GM23338 (cell line): Measurements from ENCODE around the gene MRPS22.

Source experiments
- CTCF ChIP-seq, 2 experiments: fragments of 200-600 bp in 1 of 2; sonication (generic) in 1 of 2; conservative IDR thresholded peaks; 2 replicates each; pipeline versions ENCODE4 v1.5.1 to v1.6.1; 2016 to 2017; ENCODE audit warnings: antibody characterized with exemption in 2 of 2, low read depth in 2 of 2, mild to moderate bottlenecking in 2 of 2, moderate library complexity in 1 of 2
- EZH2 ChIP-seq: fragments of 200-600 bp; sonication (generic); IDR thresholded peaks from one replicate; pipeline ENCODE4 v1.8.0; 2017; ENCODE audit warnings: antibody characterized with exemption, mild to moderate bottlenecking, low read depth; ENCODE audit not compliant: unreplicated experiment
- EZH2phosphoT487 ChIP-seq: fragments of 200-600 bp; sonication (generic); IDR thresholded peaks from one replicate; pipeline ENCODE4 v1.8.1; 2018; ENCODE audit warnings: antibody characterized with exemption; ENCODE audit not compliant: unreplicated experiment
- REST ChIP-seq: IDR thresholded peaks from one replicate; pipeline ENCODE4 v1.6.1; 2018; ENCODE audit warnings: antibody characterized with exemption; ENCODE audit not compliant: unreplicated experiment

- TF ChIP-seq EZH2 (no peak), CTCF (conservative IDR thresholded peaks at IDR 0.05; ENCODE audit: low read depth in 2 of 2) (no peak), EZH2phosphoT487 (no peak), REST (no peak)
Measured at GRCh38 chr3:139324456-139324855, 19.4 kb upstream of the MRPS22 start.
